ENCODE data around the gene ITPR1. TPM values are rescaled to one million over a fixed set of nuclear protein-coding genes. Genes with fewer than 3 reads are reported as not detected.

Gene ITPR1
- total and polyA plus RNA-seq, 10 of the 15 experiments (the other 5 are each of a cell fraction or from before 2014, with no cell fraction given), result 12.2 to 239 (median 28.4) TPM

GRCh38 chr3:4750306-4750968 is 257.3 kb downstream of the ITPR1 start:
- H3K36me3 ChIP-seq (ENCODE audit: control insufficient read depth in 2 of 2, insufficient read depth in 2 of 2, low read length in 1 of 2), result peaks cover 5 to 9% of the 10 kb centered on the region in 2 experiments; a peak in 3 of 4 replicates
- SMC1A ChIA-PET (ENCODE audit: uncharacterized antibody, unreplicated experiment), result interaction anchor here (0.6 to 23.7 kb wide), 16 partner anchors 8 to 305 kb away, joined by 3 to 618 read pairs (median 8); partner anchors contain the start of gene BHLHE40
- H4K20me1 ChIP-seq (ENCODE audit: control insufficient read depth, insufficient read depth), result no peaks in the 10 kb centered on the region
- TSS peak; percentile 69 for BruUV-seq (replicated peaks)
- RAD21 ChIA-PET (ENCODE audit: unreplicated experiment), result interaction anchor here (0.6 to 22.6 kb wide), 21 partner anchors 8 to 1124 kb away, joined by 3 to 377 read pairs (median 5); partner anchors contain the start of gene BHLHE40
- POLR2A ChIA-PET, result interaction anchor here (0.6 to 15.2 kb wide), 20 partner anchors 8 to 689 kb away, joined by 3 to 414 read pairs (median 6); partner anchors contain the start of gene BHLHE40
- CTCF ChIA-PET, result interaction anchor here (0.8 to 10.0 kb wide), 12 partner anchors 13 to 307 kb away, joined by 3 to 95 read pairs (median 4); no protein-coding TSS in a partner anchor
- H3K4me2 ChIP-seq (ENCODE audit: control insufficient read depth, insufficient read depth), result peak overlapping the region; percentile 72
- H2AFZ ChIP-seq (ENCODE audit: control insufficient read depth, low read depth, low read length), result no peak overlapping the region
- FAIRE-seq, result no peak
- no peak for DNase-seq (ENCODE audit: low read depth, low spot score)
- WGBS (ENCODE audit: insufficient coverage, insufficient replicate concordance, low lambda C conversion rate, missing lambda C conversion rate), result 96% methylated on average over 7 of the region's 7 CpGs
- H3K27ac ChIP-seq (ENCODE audit: control insufficient read depth, insufficient read depth), result peak overlapping the region; percentile 95
- H3K4me1 ChIP-seq (ENCODE audit: control insufficient read depth, insufficient read depth, low read length), result peaks cover 66% of the 10 kb centered on the region
- H3K9ac ChIP-seq (ENCODE audit: control insufficient read depth, insufficient read depth, low read length), result peak overlapping the region; percentile 83
- peak; percentile 37 for ATAC-seq
- in situ Hi-C loops (cut with MboI), result loop anchor here (5.0 kb wide), 1 partner anchor 232 kb away; no protein-coding TSS in a partner anchor
- no peaks in the 10 kb centered on the region for H3K27me3 ChIP-seq (replicated peaks in 1 of 2; ENCODE audit: control insufficient read depth in 2 of 2, insufficient read depth in 2 of 2, low read length in 1 of 2)
- H3K9me3 ChIP-seq (replicated peaks; ENCODE audit: control insufficient read depth, insufficient read depth, low read length), result peaks cover 4% of the 10 kb centered on the region; the same call in 2 of the 3 replicates
- H3K4me3 ChIP-seq, result peak overlapping the region; percentile 65
- H3K79me2 ChIP-seq (ENCODE audit: control insufficient read depth, insufficient read depth, low read length), result peaks cover 29% of the 10 kb centered on the region
- intact Hi-C loops (cut with micrococcal nuclease; ENCODE audit: unreplicated experiment), result loop anchor here (1.0 to 5.0 kb wide), 2 partner anchors 100 to 147 kb away; no protein-coding TSS in a partner anchor
- TF ChIP-seq BCL3 (IDR thresholded peaks at IDR 0.05; ENCODE audit: borderline replicate concordance, insufficient read depth, low read depth, low read length, poor library complexity, severe bottlenecking) (peak; percentile 24), SREBF1 (IDR thresholded peaks at IDR 0.05; ENCODE audit: low read length) (no peak), ATF3 (IDR thresholded peaks at IDR 0.05; ENCODE audit: borderline replicate concordance, extremely low read depth, low read depth, low read length) (no peak), ZBTB40 (IDR thresholded peaks at IDR 0.05; ENCODE audit: borderline replicate concordance) (no peak), KDM1A (IDR thresholded peaks at IDR 0.05; ENCODE audit: borderline replicate concordance) (no peak), POLR2AphosphoS5 (IDR thresholded peaks at IDR 0.05; ENCODE audit: low read length) (peak; percentile 74), NR2C1 (IDR thresholded peaks at IDR 0.05) (no peak), TCF3 (IDR thresholded peaks at IDR 0.05; ENCODE audit: borderline replicate concordance, insufficient read depth, low read depth, low read length) (no peak), RUNX3 (IDR thresholded peaks at IDR 0.05; ENCODE audit: low read length) (no peak), TCF12 (IDR thresholded peaks at IDR 0.05; ENCODE audit: low read depth, low read length) (0 out of 2 replicates have a peak, but pooled peaks have one; percentile 35), ATF2 (IDR thresholded peaks at IDR 0.05; ENCODE audit: low read length) (no peak), SMARCA5 (IDR thresholded peaks at IDR 0.05) (no peak), USF2 (IDR thresholded peaks at IDR 0.05; ENCODE audit: borderline replicate concordance, low read depth, low read length) (no peak), SUZ12 (IDR thresholded peaks at IDR 0.05; ENCODE audit: unreplicated experiment) (no peak), POLR2A (IDR thresholded peaks at IDR 0.05; ENCODE audit: low read depth, low read length) (no peak; the same call in none of the 2 replicates)

Data from GM12878 (cell line).